DND-41 (cell line): ENCODE data around the gene PURA.

ENCODE experiments used
- ATAC-seq: fragments of 200-7000 bp; cut with Tn5 transposase; 3 replicates; pipeline ENCODE4 v1.9.1; 2021; ENCODE audit warnings: low read depth; ENCODE audit not compliant: insufficient read depth
- DNase-seq: peaks from one replicate; pipeline ENCODE4 v3.0.0-alpha.2; 2020
- H2AFZ ChIP-seq: 2 replicates; pipeline ENCODE4 v1.6.0; 2012; ENCODE audit warnings: low read depth, low read length
- H3K27ac ChIP-seq: 2 replicates; pipeline ENCODE4 v1.5.1; 2012; ENCODE audit warnings: low read length, inconsistent platforms
- H3K27me3 ChIP-seq: fragments of 200-600 bp; sonication (generic); 2 replicates; pipeline ENCODE4 v1.6.0; 2012; ENCODE audit warnings: low read length, mild to moderate bottlenecking, inconsistent platforms; ENCODE audit not compliant: insufficient read depth, poor library complexity
- H3K36me3 ChIP-seq: 2 replicates; pipeline ENCODE4 v1.5.1; 2012; ENCODE audit warnings: low read length, inconsistent platforms; ENCODE audit not compliant: insufficient read depth
- H3K4me1 ChIP-seq: 2 replicates; pipeline ENCODE4 v1.5.1; 2012; ENCODE audit warnings: mild to moderate bottlenecking, low read length; ENCODE audit not compliant: insufficient read depth
- H3K4me2 ChIP-seq: 2 replicates; pipeline ENCODE4 v1.6.0; 2012; ENCODE audit warnings: mild to moderate bottlenecking, moderate library complexity, low read length, inconsistent platforms; ENCODE audit not compliant: insufficient read depth
- H3K4me3 ChIP-seq, 2 experiments: fragments of 200-600 bp in 1 of 2; shearing (Covaris generic) in 1 of 2; 2 replicates each; pipeline ENCODE4 v1.5.1; 2012 to 2016; ENCODE audit warnings: inconsistent platforms in 2 of 2, low read length in 2 of 2, mild to moderate bottlenecking in 2 of 2, low read depth in 1 of 2, moderate library complexity in 1 of 2
- H3K79me2 ChIP-seq: 2 replicates; pipeline ENCODE4 v1.6.0; 2012; ENCODE audit warnings: low read length, inconsistent platforms; ENCODE audit not compliant: insufficient read depth
- H3K9ac ChIP-seq: 2 replicates; pipeline ENCODE4 v1.6.0; 2012; ENCODE audit warnings: low read depth, mild to moderate bottlenecking, inconsistent platforms, low read length, moderate library complexity
- H3K9me3 ChIP-seq: 2 replicates; pipeline ENCODE4 v1.5.1; 2012; ENCODE audit warnings: low read length, moderate library complexity, mild to moderate bottlenecking, inconsistent platforms; ENCODE audit not compliant: insufficient read depth, severe bottlenecking
- H4K20me1 ChIP-seq: 2 replicates; pipeline ENCODE4 v1.6.0; 2012; ENCODE audit warnings: low read length; ENCODE audit not compliant: insufficient read depth
- EZH2 ChIP-seq: IDR thresholded peaks from 3 replicates; pipeline ENCODE4 v1.6.1; 2012; ENCODE audit warnings: borderline replicate concordance, low read depth, mild to moderate bottlenecking, moderate library complexity, low read length, inconsistent platforms; ENCODE audit not compliant: severe bottlenecking
- TF ChIP-seq, protein P1 (sequence below): IDR thresholded peaks from 2 replicates; pipeline ENCODE4 v1.5.1; 2012; ENCODE audit warnings: borderline replicate concordance, low read length, moderate library complexity, mild to moderate bottlenecking; ENCODE audit not compliant: poor library complexity, severe bottlenecking; ENCODE audit errors: extremely low read depth

PURA gene

DNA sequence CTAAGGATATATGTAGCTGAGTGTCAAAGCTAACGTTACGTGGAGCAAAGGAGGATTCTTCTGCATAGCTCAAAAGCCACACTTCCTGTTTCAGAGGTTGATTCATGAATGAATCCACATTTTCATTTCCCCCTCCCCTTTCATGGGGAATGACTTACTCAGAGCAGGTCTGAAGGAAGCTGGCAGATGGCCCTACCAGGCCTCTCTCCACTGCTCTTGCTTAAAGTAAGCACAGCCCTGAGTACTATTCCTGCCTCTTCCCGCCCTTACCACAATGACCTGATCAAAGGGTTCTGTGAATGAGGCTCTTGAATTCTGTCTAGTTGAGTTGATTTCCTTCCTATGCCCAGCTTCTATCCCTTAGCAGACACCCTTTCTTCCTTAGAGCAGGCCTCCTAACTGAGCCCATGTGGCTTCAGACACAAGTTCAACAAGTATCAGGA is 18.1 kb downstream of the PURA start:
- Histone ChIP-seq H4K20me1 (peaks cover 11% of the 10 kb centered on the region), H3K9ac (no peak overlapping the region), H3K27ac (no peak overlapping the region), H3K4me1 (peaks cover 14% of the 10 kb centered on the region), H3K27me3 (no peaks in the 10 kb centered on the region), H3K4me3 (no peak overlapping the region), H3K79me2 (no peaks in the 10 kb centered on the region), H3K36me3 (no peaks in the 10 kb centered on the region), H3K4me2 (no peak overlapping the region), H3K9me3 (no peaks in the 10 kb centered on the region), H2AFZ (no peak overlapping the region)
- DNase-seq = peak; percentile 45
- no peak for TF ChIP-seq EZH2
- TF ChIP-seq, protein P1, sequence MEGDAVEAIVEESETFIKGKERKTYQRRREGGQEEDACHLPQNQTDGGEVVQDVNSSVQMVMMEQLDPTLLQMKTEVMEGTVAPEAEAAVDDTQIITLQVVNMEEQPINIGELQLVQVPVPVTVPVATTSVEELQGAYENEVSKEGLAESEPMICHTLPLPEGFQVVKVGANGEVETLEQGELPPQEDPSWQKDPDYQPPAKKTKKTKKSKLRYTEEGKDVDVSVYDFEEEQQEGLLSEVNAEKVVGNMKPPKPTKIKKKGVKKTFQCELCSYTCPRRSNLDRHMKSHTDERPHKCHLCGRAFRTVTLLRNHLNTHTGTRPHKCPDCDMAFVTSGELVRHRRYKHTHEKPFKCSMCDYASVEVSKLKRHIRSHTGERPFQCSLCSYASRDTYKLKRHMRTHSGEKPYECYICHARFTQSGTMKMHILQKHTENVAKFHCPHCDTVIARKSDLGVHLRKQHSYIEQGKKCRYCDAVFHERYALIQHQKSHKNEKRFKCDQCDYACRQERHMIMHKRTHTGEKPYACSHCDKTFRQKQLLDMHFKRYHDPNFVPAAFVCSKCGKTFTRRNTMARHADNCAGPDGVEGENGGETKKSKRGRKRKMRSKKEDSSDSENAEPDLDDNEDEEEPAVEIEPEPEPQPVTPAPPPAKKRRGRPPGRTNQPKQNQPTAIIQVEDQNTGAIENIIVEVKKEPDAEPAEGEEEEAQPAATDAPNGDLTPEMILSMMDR = no peak
- ATAC-seq = peak; percentile 85

DNA sequence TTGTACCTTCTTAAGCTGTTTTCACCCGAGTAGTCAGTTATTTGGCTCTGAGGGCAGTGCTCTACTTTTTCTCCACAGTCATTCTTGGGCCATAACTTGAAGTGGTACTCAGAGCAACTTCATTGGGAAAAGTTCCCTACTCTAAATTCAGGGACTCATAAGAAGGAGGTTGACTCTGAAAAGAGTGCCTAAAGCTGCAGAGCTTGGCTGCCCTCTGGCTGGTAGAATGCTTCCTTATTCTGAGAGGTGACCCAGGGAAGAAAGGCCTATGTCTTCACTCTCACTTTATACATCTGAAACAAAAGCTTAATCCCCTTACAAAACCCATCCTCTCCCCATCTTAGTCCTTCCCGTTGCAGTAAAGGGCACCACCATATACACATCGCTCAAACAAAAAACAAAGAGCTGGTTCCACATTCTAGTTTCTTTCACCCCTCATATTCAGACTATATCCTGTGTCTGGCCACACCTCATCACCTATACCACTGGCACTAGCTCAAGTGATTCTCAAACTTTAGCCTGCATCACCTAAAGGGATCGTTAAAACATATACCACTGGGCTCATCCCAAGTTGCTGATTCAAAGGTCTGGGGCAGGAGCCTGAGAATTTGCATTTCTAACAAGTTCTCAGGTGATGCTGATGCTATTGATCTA is 19.7 kb downstream of the PURA start:
- Histone ChIP-seq H4K20me1 (peaks cover 11% of the 10 kb centered on the region), H3K36me3 (no peaks in the 10 kb centered on the region), H3K79me2 (no peaks in the 10 kb centered on the region), H3K9me3 (no peaks in the 10 kb centered on the region), H3K4me1 (peaks cover 14% of the 10 kb centered on the region), H2AFZ (no peak overlapping the region), H3K27ac (no peak overlapping the region), H3K4me2 (no peak overlapping the region), H3K27me3 (no peaks in the 10 kb centered on the region), H3K9ac (no peak overlapping the region), H3K4me3 (no peak overlapping the region)
- DNase-seq = no peak
- ATAC-seq = no peak
- TF ChIP-seq EZH2 = no peak
- TF ChIP-seq, protein P1 = no peak

DNA sequence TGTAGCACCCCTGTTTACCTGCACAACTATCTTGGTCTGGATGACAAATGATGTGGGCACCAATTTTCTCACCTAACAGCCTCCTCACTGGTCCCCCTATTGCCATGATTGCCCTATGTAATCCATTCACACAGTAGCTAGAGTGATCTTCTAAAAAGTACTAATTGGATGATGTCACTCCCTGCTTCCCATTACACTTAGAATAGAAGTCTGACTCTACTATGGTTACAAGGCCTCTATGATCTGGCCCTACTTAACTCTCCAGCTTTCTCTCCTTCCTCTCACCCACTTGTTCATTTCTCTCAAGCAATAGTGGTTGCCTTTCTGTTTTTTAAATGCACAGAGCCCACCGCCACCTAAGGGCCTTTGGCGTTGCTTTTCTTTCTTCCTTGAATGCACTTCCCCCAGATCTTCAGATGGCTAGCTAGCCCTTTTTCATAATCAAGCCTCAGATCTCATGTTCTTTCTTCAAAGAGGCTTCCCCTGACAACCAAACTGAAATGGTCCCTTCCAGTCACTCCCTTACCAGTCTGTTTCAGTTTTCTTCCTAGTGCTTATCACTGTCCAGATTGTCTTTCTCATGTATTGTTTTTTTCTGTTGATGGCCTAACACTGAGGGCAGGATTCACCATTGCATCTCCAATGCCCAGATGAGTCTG is 20.5 kb downstream of the PURA start:
- ATAC-seq = no peak
- H3K9me3 ChIP-seq = no peaks in the 10 kb centered on the region
- H2AFZ ChIP-seq = no peak overlapping the region
- DNase-seq = no peak
- H3K9ac ChIP-seq = no peak overlapping the region
- H3K27ac ChIP-seq = no peak overlapping the region
- no peak overlapping the region for H3K4me2 ChIP-seq
- no peaks in the 10 kb centered on the region for H3K36me3 ChIP-seq
- no peaks in the 10 kb centered on the region for H3K79me2 ChIP-seq
- no peak overlapping the region for H3K4me3 ChIP-seq
- no peaks in the 10 kb centered on the region for H3K27me3 ChIP-seq
- no peak for TF ChIP-seq EZH2
- TF ChIP-seq, protein P1 = no peak
- H4K20me1 ChIP-seq = peaks cover 15% of the 10 kb centered on the region
- peaks cover 14% of the 10 kb centered on the region for H3K4me1 ChIP-seq
